Thyroid gland (tissue), 4 donors: ENCODE data around the gene NFYC.

Experiments
- CTCF ChIP-seq, 6 experiments: fragments of 200-600 bp in 3 of 6; fragments of 450-650 bp in 3 of 6; sonication (generic) in 3 of 6; IDR thresholded peaks; one replicate each; pipeline ENCODE4 v1.5.1; 2016 to 2019; ENCODE audit warnings: antibody characterized with exemption in 6 of 6, mild to moderate bottlenecking in 2 of 6, inconsistent platforms in 1 of 6, moderate library complexity in 1 of 6
- POLR2A ChIP-seq, 2 donors: fragments of 450-650 bp; IDR thresholded peaks; one replicate each; pipeline ENCODE4 v1.6.1; 2017; ENCODE audit warnings: antibody characterized with exemption in 2 of 2, mild to moderate bottlenecking in 2 of 2, moderate library complexity in 1 of 2

- TF ChIP-seq CTCF (IDR thresholded peaks at IDR 0.05) (no peak), POLR2A (IDR thresholded peaks at IDR 0.05) (peak in 1 of 2 donors; percentile 32)
Measured at GRCh38 chr1:40665335-40666171, 26.0 kb upstream of the NFYC start, which contains the start of gene RIMS3.
